ENCODE data around the gene EVA1C. TPM values are rescaled to one million over a fixed set of nuclear protein-coding genes. Genes with fewer than 3 reads are reported as not detected.
A peak's percentile ranks its signal among the peaks of the same experiment; 100 is the strongest.
"Not testable (repeated sequence)": the region's sequence is repeated elsewhere in the genome, so short reads cannot be mapped to it uniquely, and the experiment has no call there.

Gene EVA1C
- total and polyA plus RNA-seq, 12 donors = 12.1 to 42.9 (median 14.0) TPM

DNA sequence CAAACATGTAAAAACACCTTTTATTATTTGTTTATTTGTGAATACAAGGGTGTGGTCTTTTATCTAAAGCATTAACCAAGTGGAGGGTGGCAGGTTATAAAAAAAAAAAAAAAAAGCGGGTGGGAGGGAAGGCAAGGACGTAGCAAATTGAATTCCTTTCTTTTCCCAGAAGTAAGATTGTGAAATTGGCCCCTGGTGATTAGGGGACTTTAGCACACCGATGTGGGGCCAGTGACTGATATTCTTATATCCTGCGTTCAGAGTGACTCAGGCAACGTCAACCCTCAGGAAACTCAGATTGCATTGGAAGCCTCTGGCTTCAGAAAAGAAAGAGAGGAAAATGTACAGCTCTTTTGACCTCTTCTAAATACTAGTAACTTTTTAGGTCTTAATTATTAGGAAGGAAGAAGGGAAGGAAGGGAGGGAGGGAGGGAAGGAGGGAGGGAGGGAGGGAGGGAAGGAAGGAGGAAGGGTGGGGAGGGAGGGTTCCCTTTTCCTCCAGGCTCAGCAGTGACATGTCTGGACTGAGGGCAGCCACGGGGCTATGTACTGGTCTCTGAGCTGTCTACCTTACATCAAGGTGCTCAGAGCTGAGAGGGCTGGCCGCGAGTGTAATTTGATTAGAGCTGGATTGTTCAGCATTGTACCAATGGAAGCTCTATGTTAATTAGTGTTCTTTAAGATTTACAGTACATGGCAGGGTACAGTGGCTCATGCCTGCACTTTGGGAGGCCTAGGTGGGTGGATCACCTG lies 30.2 kb downstream of the EVA1C start:
- TF ChIP-seq, protein P1, sequence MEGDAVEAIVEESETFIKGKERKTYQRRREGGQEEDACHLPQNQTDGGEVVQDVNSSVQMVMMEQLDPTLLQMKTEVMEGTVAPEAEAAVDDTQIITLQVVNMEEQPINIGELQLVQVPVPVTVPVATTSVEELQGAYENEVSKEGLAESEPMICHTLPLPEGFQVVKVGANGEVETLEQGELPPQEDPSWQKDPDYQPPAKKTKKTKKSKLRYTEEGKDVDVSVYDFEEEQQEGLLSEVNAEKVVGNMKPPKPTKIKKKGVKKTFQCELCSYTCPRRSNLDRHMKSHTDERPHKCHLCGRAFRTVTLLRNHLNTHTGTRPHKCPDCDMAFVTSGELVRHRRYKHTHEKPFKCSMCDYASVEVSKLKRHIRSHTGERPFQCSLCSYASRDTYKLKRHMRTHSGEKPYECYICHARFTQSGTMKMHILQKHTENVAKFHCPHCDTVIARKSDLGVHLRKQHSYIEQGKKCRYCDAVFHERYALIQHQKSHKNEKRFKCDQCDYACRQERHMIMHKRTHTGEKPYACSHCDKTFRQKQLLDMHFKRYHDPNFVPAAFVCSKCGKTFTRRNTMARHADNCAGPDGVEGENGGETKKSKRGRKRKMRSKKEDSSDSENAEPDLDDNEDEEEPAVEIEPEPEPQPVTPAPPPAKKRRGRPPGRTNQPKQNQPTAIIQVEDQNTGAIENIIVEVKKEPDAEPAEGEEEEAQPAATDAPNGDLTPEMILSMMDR (IDR thresholded peaks at IDR 0.05) = no peak
- ATAC-seq (peak in 4 of 8 donors; percentile 10 to 36 (median 18)), DNase-seq (no peak)
- WGBS, 2 donors = 68 to 74% methylated on average over 8 of the region's 8 CpGs
- Histone ChIP-seq H3K27me3 (no peaks in the 10 kb centered on the region), H3K36me3 (peaks cover 0 to 11% (median 0%) of the 10 kb centered on the region in 9 donors), H3K4me1 (peaks cover 0 to 27% (median 7%) of the 10 kb centered on the region in 9 donors), H3K9me3 (peaks cover 0 to 16% (median 0%) of the 10 kb centered on the region in 11 donors), H3K27ac (peak overlapping the region in 3 of 10 donors; percentile 49 to 56 (median 52)), H3K4me3 (no peak overlapping the region)
- intact Hi-C loops (cut with DNase I) = no loop called here

DNA sequence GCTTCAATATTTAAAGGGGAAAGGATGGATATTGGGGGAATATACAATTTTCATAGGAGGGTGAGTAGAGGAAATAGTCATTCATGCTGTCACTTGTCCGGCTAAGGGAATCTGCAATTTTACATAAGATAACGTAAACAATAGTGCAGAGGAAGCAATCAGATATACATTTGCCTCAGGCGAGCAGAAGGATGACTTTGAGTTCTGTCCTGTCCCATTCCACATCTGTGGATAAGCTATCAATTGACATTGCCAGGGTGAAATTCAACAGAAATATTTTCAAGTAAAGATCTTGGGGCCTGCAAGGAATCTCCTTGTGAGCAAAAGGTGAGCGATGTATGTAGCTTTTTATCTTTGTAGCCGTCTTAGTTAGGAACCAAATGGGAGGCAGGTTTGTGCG lies 32.6 kb downstream of the EVA1C start:
- Histone ChIP-seq H3K4me3 (no peak overlapping the region), H3K4me1 (peaks cover 0 to 34% (median 17%) of the 10 kb centered on the region in 9 donors), H3K9me3 (peaks cover 0 to 16% (median 0%) of the 10 kb centered on the region in 11 donors), H3K27ac (no peak overlapping the region), H3K27me3 (no peaks in the 10 kb centered on the region), H3K36me3 (peaks cover 0 to 11% (median 0%) of the 10 kb centered on the region in 9 donors)
- 93 to 94% methylated on average over 6 of the region's 6 CpGs for WGBS, 2 donors
- intact Hi-C loops (cut with DNase I) = no loop called here
- TF ChIP-seq, protein P1 (IDR thresholded peaks at IDR 0.05) = no peak
- ATAC-seq (no peak), DNase-seq (no peak)

DNA sequence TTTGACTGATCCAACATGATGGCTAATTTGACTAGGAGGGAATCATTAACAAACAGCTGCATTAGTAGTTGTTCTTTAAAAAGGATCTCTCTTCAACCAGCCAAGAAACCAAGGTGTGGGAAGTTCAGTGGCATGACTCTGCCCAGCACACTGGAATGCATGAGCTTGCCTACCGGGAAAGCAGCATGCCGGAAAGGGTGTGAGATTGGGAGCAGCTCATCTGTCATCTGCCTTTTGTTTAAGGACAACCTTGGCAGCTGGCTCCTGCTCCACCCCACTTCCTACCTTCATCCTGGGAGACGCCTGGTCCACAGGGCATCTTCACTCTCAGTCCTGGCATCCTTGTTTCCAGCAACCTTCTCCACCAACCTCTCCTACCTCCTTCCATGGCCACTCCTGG lies 33.9 kb downstream of the EVA1C start:
- H3K9me3 ChIP-seq = peaks cover 0 to 16% (median 0%) of the 10 kb centered on the region in 11 donors
- H3K4me3 ChIP-seq; H3K27me3 ChIP-seq; DNase-seq; intact Hi-C loops (cut with DNase I): not testable (repeated sequence)
- H3K36me3 ChIP-seq = peaks cover 0 to 11% (median 0%) of the 10 kb centered on the region in 9 donors
- whole genome bisulfite sequencing, 2 donors = 56 to 75% methylated on average over 3 of the region's 3 CpGs
- peak overlapping the region in 1 of 10 donors; percentile 26 for H3K27ac ChIP-seq
- peaks cover 8 to 47% (median 27%) of the 10 kb centered on the region in 9 donors for H3K4me1 ChIP-seq
- peak in 2 of 8 donors; percentile 54 to 66 for ATAC-seq

DNA sequence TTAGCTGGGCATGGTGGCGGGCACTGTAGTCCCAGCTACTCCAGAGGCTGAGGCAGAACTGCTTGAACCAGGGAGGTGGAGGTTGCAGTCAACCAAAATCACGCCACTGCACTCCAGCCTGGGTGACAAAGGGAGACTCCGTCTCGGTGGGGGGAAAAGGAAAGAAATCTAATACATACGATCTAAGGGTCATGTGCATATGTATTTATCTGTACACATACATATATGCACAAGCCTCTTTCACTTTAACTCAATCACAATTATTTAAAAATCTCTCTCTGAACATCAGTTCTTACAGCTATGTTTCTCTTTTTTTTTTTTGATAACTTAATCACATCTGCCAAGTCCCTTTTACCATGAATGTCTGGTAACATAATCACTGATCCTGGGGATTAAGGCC lies 34.7 kb downstream of the EVA1C start:
- H3K27me3 ChIP-seq = no peaks in the 10 kb centered on the region
- H3K4me1 ChIP-seq = peaks cover 13 to 50% (median 33%) of the 10 kb centered on the region in 9 donors
- no peak overlapping the region for H3K27ac ChIP-seq
- ATAC-seq (no peak), DNase-seq (no peak)
- no peak overlapping the region for H3K4me3 ChIP-seq
- WGBS, 2 donors = 93 to 94% methylated on average over 5 of the region's 5 CpGs
- H3K36me3 ChIP-seq = peaks cover 0 to 11% (median 0%) of the 10 kb centered on the region in 9 donors
- H3K9me3 ChIP-seq = peaks cover 0 to 16% (median 0%) of the 10 kb centered on the region in 11 donors
- intact Hi-C loops (cut with DNase I) = no loop called here
- TF ChIP-seq, protein P1 (IDR thresholded peaks at IDR 0.05) = no peak

Data from heart right ventricle (tissue), 16 donors.